Glutamatergic neuron (in vitro differentiated cells): ENCODE data around the gene CTNNA2. TPM values are rescaled to one million over a fixed set of nuclear protein-coding genes. Genes with fewer than 3 reads are reported as not detected.
"Not testable (repeated sequence)": the region's sequence is repeated elsewhere in the genome, so short reads cannot be mapped to it uniquely, and the experiment has no call there.

Source experiments
- DNase-seq: peaks from one replicate; pipeline ENCODE4 v3.0.0; 2022
- H3K27ac Mint-ChIP-seq: one replicate; pipeline ENCODE4 v1.8.0; 2020; ENCODE audit warnings: mild to moderate bottlenecking, mixed read lengths, inconsistent platforms; ENCODE audit not compliant: unreplicated experiment
- H3K27me3 Mint-ChIP-seq: one replicate; pipeline ENCODE4 v1.8.0; 2020; ENCODE audit warnings: mild to moderate bottlenecking, moderate library complexity, mixed read lengths, inconsistent platforms; ENCODE audit not compliant: unreplicated experiment
- H3K36me3 Mint-ChIP-seq: one replicate; pipeline ENCODE4 v1.8.0; 2020; ENCODE audit warnings: mild to moderate bottlenecking, mixed read lengths, inconsistent platforms; ENCODE audit not compliant: unreplicated experiment
- H3K4me1 Mint-ChIP-seq: one replicate; pipeline ENCODE4 v1.8.0; 2020; ENCODE audit warnings: mild to moderate bottlenecking, low read depth, mixed read lengths, inconsistent platforms; ENCODE audit not compliant: unreplicated experiment
- H3K4me3 Mint-ChIP-seq: one replicate; pipeline ENCODE4 v1.8.0; 2020; ENCODE audit warnings: mild to moderate bottlenecking, mixed read lengths, inconsistent platforms; ENCODE audit not compliant: unreplicated experiment
- H3K9me3 Mint-ChIP-seq: one replicate; pipeline ENCODE4 v1.8.0; 2020; ENCODE audit warnings: mild to moderate bottlenecking, moderate library complexity, mixed read lengths, inconsistent platforms; ENCODE audit not compliant: unreplicated experiment
- total RNA-seq: library from RNA; stranded (reverse); fragmentation: NEBNext Ultra II Directional; extraction: Animal tissue kit (Norgen Biotek cat#: 25700); gene quantifications from one replicate; pipeline ENCODE4 v1.2.1, GENCODE V29; 2021; ENCODE audit not compliant: unreplicated experiment
- TF ChIP-seq, protein P1 (sequence below): fragments of 200-600 bp; sonication (generic); IDR thresholded peaks from one replicate; pipeline ENCODE4 v1.5.0; 2021; ENCODE audit not compliant: partially characterized antibody, unreplicated experiment

CTNNA2 gene
- total RNA-seq, 1 donor from 2014 or later, result 76.2 TPM

- Mint-ChIP-seq H3K36me3 (no peaks in the 10 kb centered on the region), H3K4me3 (no peak overlapping the region), H3K9me3 (peaks cover 5% of the 10 kb centered on the region), H3K4me1 (peaks cover 10% of the 10 kb centered on the region), H3K27me3 (no peaks in the 10 kb centered on the region), H3K27ac (no peak overlapping the region)
- DNase-seq, result no peak
- TF ChIP-seq, protein P1, sequence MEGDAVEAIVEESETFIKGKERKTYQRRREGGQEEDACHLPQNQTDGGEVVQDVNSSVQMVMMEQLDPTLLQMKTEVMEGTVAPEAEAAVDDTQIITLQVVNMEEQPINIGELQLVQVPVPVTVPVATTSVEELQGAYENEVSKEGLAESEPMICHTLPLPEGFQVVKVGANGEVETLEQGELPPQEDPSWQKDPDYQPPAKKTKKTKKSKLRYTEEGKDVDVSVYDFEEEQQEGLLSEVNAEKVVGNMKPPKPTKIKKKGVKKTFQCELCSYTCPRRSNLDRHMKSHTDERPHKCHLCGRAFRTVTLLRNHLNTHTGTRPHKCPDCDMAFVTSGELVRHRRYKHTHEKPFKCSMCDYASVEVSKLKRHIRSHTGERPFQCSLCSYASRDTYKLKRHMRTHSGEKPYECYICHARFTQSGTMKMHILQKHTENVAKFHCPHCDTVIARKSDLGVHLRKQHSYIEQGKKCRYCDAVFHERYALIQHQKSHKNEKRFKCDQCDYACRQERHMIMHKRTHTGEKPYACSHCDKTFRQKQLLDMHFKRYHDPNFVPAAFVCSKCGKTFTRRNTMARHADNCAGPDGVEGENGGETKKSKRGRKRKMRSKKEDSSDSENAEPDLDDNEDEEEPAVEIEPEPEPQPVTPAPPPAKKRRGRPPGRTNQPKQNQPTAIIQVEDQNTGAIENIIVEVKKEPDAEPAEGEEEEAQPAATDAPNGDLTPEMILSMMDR, result no peak
Observed at GRCh38 chr2:80092474-80092873, 579.6 kb downstream of the CTNNA2 start.

DNA sequence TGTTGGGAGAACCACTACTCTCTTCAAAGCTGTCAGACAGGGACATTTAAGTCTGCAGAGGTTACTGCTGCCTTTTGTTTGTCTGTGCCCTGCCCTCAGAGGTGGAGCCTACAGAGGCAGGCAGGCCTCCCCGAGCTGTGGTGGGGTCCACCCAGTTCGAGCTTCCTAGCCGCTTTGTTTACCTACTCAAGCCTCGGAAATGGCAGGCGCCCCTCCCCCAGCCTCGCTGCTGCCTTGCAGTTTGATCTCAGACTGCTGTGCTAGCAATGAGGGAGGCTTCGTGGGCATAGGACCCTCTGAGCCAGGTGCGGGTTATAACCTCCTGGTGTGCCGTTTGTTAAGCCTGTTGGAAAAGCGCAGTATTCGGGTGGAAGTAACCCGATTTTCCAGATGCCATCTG lies 585.7 kb downstream of the CTNNA2 start:
- H3K4me3 Mint-ChIP-seq, DNase-seq, H3K36me3 Mint-ChIP-seq, H3K27ac Mint-ChIP-seq, H3K27me3 Mint-ChIP-seq, H3K4me1 Mint-ChIP-seq: not testable (repeated sequence)
- H3K9me3 Mint-ChIP-seq, result peaks cover 13% of the 10 kb centered on the region

GRCh38 chr2:80102026-80102425 lies 589.2 kb downstream of the CTNNA2 start:
- TF ChIP-seq, protein P1, result no peak
- peaks cover 15% of the 10 kb centered on the region for H3K9me3 Mint-ChIP-seq
- DNase-seq, result no peak
- H3K4me3 Mint-ChIP-seq, result no peak overlapping the region
- no peak overlapping the region for H3K27ac Mint-ChIP-seq
- H3K27me3 Mint-ChIP-seq, result peaks cover 2% of the 10 kb centered on the region
- H3K4me1 Mint-ChIP-seq, result no peaks in the 10 kb centered on the region
- H3K36me3 Mint-ChIP-seq, result peaks cover 7% of the 10 kb centered on the region

DNA sequence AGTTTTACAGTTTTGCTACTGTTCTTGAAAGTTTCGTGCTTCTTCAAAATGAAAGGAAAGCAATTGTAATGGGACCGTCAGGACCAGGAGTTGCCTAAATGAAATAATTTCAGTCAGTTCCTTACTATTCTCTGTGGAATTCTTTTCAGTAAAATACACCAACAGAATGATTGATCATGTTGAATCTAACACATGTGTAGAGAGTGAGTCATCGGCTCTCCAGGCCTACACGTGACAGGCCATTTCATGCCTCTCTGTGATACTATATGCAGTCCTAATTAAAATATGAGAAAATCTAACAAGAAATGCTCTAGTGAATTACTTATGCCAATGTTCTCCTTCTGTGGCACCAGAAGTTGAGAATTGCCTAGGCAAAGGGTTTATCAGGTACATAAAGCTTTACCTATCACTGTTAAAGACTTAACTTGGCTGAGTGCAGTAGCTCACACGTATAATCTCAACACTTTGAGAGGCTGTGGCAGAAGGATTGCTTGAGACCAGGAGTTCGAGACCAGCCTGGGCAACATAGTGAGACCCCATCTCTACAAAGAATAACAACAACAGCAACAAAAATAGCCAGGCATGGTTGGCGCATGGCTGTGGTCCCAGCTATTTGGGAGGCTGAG lies 592.3 kb downstream of the CTNNA2 start:
- no peak for DNase-seq
- TF ChIP-seq, protein P1, result no peak
- peaks cover 2% of the 10 kb centered on the region for H3K27me3 Mint-ChIP-seq
- H3K4me1 Mint-ChIP-seq, result no peaks in the 10 kb centered on the region
- no peak overlapping the region for H3K27ac Mint-ChIP-seq
- H3K4me3 Mint-ChIP-seq, result no peak overlapping the region
- H3K36me3 Mint-ChIP-seq, result no peaks in the 10 kb centered on the region
- H3K9me3 Mint-ChIP-seq, result peaks cover 6% of the 10 kb centered on the region

GRCh38 chr2:80111185-80111584 lies 598.3 kb downstream of the CTNNA2 start:
- no peak overlapping the region for H3K4me3 Mint-ChIP-seq
- H3K27me3 Mint-ChIP-seq, result peaks cover 5% of the 10 kb centered on the region
- H3K9me3 Mint-ChIP-seq, result peaks cover 4% of the 10 kb centered on the region
- H3K4me1 Mint-ChIP-seq, result no peaks in the 10 kb centered on the region
- TF ChIP-seq, protein P1, result no peak
- no peak for DNase-seq
- no peak overlapping the region for H3K27ac Mint-ChIP-seq
- H3K36me3 Mint-ChIP-seq, result no peaks in the 10 kb centered on the region
